ENCODE results near the gene PLGLB2.
"Not testable (repeated sequence)": the region's sequence is repeated elsewhere in the genome, so short reads cannot be mapped to it uniquely, and the experiment has no call there.

The PLGLB2 gene

DNA sequence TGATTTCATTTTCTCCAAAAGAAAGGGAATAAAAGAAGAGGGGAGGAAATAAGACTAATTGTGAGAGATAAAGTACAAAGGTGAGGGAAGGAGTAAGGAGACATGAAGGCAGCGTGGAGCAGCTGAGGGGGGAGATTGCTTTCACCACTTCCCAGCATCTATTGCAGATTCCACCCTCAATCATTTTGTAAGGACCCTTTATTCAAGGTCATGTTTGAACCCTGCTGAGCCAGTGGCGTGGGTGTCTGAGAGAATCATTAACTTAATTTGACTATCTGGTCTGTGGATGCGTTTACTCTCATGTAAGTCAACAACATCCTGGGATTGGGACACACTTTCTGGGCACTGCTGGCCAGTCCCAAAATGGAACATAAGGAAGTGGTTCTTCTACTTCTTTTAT lies at the start of gene PLGLB2:
TSS of gene PLGLB2 (plus strand) at position 297 of the 400 bp plus-strand sequence. CDS start at position 364, 67 bp downstream.
- not testable (repeated sequence) for DNase-seq

GRCh38 chr2:87704572-87705323 lies 43.1 kb upstream of the PLGLB2 start:
- DNase-seq = not testable (repeated sequence)

DNA sequence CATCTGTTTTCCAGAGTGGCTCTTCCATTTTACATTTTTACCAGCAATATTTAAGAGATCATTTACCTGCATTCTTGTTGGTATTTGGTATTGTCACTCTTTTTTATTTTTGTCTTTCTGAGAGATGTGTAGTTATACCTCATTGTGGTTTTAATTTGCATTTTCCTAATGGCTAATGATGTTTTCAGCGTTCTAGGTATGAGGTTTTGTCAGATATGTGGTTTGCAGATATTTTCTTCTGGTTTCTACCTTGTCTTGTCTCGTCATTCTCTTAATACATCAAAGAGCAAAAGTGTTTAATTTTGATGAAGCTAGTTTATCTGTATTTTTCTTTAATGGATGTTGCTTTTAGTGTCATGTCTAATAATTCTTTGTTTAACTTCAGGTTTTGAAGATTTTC lies 39.5 kb upstream of the PLGLB2 start:
- DNase-seq = not testable (repeated sequence)

GRCh38 chr2:87727940-87728599 lies 19.8 kb upstream of the PLGLB2 start:
- not testable (repeated sequence) for DNase-seq

GRCh38 chr2:87740928-87741327 lies 7.0 kb upstream of the PLGLB2 start:
- not testable (repeated sequence) for DNase-seq

DNA sequence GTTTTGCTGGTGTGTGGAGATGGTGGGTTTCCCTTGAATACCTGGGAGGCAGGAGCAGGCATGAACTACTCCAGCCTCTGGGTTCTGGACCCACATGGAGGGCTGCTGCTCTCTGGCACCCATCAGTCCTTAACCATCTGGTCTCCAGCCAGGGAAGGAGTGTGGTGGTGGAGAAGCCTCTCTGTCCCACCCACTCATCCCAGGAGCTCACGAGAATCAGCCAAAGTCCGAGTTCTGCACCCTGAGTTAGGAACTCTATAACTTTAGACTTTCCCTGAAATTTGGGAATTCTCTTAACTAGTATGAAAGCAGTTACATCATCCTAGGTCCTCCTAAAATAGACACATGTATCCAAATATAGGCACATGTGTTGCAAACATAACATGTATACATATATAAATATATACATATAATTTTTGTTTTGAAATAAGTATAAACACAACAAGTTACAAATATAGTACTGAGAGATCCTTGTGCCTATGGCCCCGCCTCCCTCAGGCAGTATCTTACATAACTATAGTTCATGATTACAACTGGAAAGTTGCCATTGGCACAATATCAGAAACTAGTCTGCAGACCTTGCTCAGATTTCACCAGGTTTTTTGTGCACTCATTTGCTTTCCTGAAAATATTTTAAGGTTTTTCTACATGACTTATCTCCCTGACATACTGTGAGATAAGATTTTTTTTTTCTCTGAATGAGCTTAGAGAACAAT lies 5.3 kb upstream of the PLGLB2 start:
- not testable (repeated sequence) for DNase-seq

GRCh38 chr2:87743638-87744037 lies 4.2 kb upstream of the PLGLB2 start:
- DNase-seq = not testable (repeated sequence)

- not testable (repeated sequence) for DNase-seq
Observed at GRCh38 chr2:87745353-87745951, 2.4 kb upstream of the PLGLB2 start.

DNA sequence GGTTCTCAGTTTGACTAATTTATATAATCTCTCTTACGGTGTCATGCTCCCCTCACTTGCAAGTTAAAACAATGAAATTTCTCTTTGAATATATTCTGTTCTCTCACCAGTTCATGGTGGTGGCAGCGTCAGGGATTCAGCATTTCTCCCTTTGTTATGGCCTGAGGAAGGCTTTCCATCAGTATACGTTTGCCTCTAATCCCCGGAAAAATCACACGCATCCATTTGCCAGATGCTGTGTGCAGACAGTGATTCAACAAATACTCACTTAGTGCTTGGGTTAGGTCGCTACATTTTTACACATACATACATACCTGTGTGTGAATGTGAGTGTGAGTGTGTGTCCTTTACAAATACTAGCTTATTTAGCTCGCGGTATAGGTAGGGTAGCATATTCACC lies 637 bp downstream of the PLGLB2 start:
- DNase-seq = not testable (repeated sequence)

DNA sequence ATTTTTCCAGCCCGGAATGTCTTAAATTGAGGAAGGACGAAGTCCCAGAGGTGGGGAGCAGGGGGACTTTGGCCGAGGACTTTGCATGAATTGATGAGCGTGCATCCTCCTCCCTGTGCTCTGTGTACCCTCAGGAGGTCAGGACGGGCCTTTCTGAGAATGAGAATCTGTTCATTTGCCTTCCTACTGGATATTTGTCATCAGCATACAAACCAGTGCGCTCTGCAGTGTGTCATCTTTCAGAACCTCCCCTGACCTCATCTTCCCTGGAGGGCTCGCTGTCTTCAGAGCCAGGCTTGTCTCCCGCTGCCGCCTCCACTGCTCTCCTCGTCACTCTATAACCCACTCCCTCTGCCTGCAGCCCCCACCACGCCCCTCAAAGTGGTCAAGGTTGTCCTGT lies 2.7 kb downstream of the PLGLB2 start:
- DNase-seq = not testable (repeated sequence)

GRCh38 chr2:87754759-87755158 lies 6.9 kb downstream of the PLGLB2 start:
- DNase-seq = not testable (repeated sequence)
